OCI-LY7 (cell line): Measurements from ENCODE around the gene GLI3.

Experiments used
- EZH2phosphoT487 ChIP-seq: fragments of 200-600 bp; sonication (generic); IDR thresholded peaks from 2 replicates; pipeline ENCODE4 v1.6.1; 2018; ENCODE audit warnings: low read depth, borderline replicate concordance, mild to moderate bottlenecking, mixed run types, antibody characterized with exemption, low read length, moderate library complexity, mixed read lengths
- TF ChIP-seq, protein P1 (sequence below): fragments of 200-600 bp; sonication (generic); conservative IDR thresholded peaks from 2 replicates; pipeline ENCODE4 v1.5.1; 2014; ENCODE audit warnings: mild to moderate bottlenecking, antibody characterized with exemption, low read length, moderate library complexity, mixed read lengths

DNA sequence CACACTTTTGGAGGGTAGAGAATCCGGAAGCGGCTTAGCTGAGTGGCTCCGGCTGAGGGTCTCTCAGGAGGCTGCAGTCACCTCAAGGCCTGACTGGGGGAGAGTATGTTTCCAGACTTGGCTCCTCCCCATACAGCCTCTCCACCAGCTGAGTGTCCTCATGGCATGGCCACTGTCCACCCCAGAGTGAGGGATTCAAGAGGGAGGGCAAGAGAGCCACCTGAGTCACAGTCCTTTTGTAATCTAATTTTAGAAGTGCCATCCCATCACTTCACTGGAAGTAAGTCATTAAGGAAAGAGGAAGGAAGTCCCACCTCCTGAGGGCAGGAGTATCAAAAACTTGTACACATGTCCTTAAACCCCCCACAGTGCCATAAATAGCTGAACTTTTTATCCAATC lies 134.0 kb downstream of the GLI3 start:
- TF ChIP-seq, protein P1, sequence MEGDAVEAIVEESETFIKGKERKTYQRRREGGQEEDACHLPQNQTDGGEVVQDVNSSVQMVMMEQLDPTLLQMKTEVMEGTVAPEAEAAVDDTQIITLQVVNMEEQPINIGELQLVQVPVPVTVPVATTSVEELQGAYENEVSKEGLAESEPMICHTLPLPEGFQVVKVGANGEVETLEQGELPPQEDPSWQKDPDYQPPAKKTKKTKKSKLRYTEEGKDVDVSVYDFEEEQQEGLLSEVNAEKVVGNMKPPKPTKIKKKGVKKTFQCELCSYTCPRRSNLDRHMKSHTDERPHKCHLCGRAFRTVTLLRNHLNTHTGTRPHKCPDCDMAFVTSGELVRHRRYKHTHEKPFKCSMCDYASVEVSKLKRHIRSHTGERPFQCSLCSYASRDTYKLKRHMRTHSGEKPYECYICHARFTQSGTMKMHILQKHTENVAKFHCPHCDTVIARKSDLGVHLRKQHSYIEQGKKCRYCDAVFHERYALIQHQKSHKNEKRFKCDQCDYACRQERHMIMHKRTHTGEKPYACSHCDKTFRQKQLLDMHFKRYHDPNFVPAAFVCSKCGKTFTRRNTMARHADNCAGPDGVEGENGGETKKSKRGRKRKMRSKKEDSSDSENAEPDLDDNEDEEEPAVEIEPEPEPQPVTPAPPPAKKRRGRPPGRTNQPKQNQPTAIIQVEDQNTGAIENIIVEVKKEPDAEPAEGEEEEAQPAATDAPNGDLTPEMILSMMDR, result no peak
- no peak for TF ChIP-seq EZH2phosphoT487
